IMR-90 (cell line): ENCODE data around the gene SYNRG. TPM values are rescaled to one million over a fixed set of nuclear protein-coding genes. Genes with fewer than 3 reads are reported as not detected.

Experiments
- ATAC-seq: fragments of 200-7000 bp; cut with Tn5 transposase; 2 replicates; pipeline ENCODE4 v1.9.1; 2020; ENCODE audit warnings: low read depth, mild to moderate bottlenecking, moderate library complexity
- BruUV-seq: library from RNA; stranded (reverse); fragments of 400-500 nt; replicated peaks from 2 replicates; lab custom pipeline; 2021; lab: Mats Ljungman, UMichigan
- CTCF ChIA-PET: fragments of 300-600 bp; formaldehyde crosslinking; extraction: SDS; loops from one replicate; lab custom pipeline; 2021; ENCODE audit warnings: antibody characterized with exemption; lab: Yijun Ruan, JAX
- POLR2A ChIA-PET: fragments of 300-600 bp; sonication (Branson Sonifier 250); formaldehyde crosslinking; loops from one replicate; lab custom pipeline; 2022; ENCODE audit warnings: antibody characterized with exemption; ENCODE audit not compliant: unreplicated experiment; lab: Charles Lee
- DNase-seq: peaks from one replicate; pipeline ENCODE4 v3.0.0; 2013
- H2AFZ ChIP-seq: replicated peaks from 2 replicates; pipeline ENCODE3; 2013; ENCODE audit warnings: low read length, mild to moderate bottlenecking; ENCODE audit not compliant: poor library complexity
- H2AK5ac ChIP-seq: 2 replicates; pipeline ENCODE4 v1.6.1; 2013; ENCODE audit warnings: low read depth, low read length, inconsistent platforms
- H2AK9ac ChIP-seq: replicated peaks from 2 replicates; pipeline ENCODE3; 2013; ENCODE audit warnings: mild to moderate bottlenecking, low read depth, low read length, moderate library complexity; ENCODE audit not compliant: poor library complexity
- H2BK120ac ChIP-seq: 2 replicates; pipeline ENCODE4 v1.6.1; 2013; ENCODE audit warnings: low read depth, low read length, inconsistent platforms
- H2BK15ac ChIP-seq: 3 replicates; pipeline ENCODE4 v1.6.1; 2013; ENCODE audit warnings: low read depth, low read length, inconsistent platforms
- H2BK20ac ChIP-seq: 2 replicates; pipeline ENCODE4 v1.6.1; 2013; ENCODE audit warnings: low read depth, mild to moderate bottlenecking, inconsistent platforms, low read length, moderate library complexity
- H2BK5ac ChIP-seq: 2 replicates; pipeline ENCODE4 v1.6.1; 2013; ENCODE audit warnings: mild to moderate bottlenecking, low read depth, low read length, inconsistent platforms; ENCODE audit not compliant: poor library complexity, severe bottlenecking
- H3K14ac ChIP-seq: replicated peaks from 2 replicates; pipeline ENCODE4 v1.6.1; 2013; ENCODE audit warnings: low read depth, low read length, inconsistent platforms
- H3K18ac ChIP-seq: 2 replicates; pipeline ENCODE4 v1.6.1; 2013; ENCODE audit warnings: low read depth, low read length, control low read depth
- H3K23ac ChIP-seq: 2 replicates; pipeline ENCODE4 v1.6.1; 2013; ENCODE audit warnings: low read depth, low read length, inconsistent platforms
- H3K27ac ChIP-seq: 2 replicates; pipeline ENCODE4 v1.5.1; 2013; ENCODE audit warnings: mild to moderate bottlenecking, control low read depth, low read length; ENCODE audit not compliant: insufficient read depth
- H3K27me3 ChIP-seq: 2 replicates; pipeline ENCODE4 v1.6.1; 2013; ENCODE audit warnings: low read length; ENCODE audit not compliant: control insufficient read depth, insufficient read depth
- H3K36me3 ChIP-seq: 2 replicates; pipeline ENCODE4 v1.6.1; 2013; ENCODE audit warnings: low read length, mixed read lengths; ENCODE audit not compliant: control insufficient read depth, insufficient read depth
- H3K4ac ChIP-seq: 2 replicates; pipeline ENCODE4 v1.6.1; 2013; ENCODE audit warnings: low read depth, low read length, inconsistent platforms
- H3K4me1 ChIP-seq: 2 replicates; pipeline ENCODE4 v1.6.1; 2013; ENCODE audit warnings: low read length, mixed read lengths; ENCODE audit not compliant: control insufficient read depth, insufficient read depth
- H3K4me2 ChIP-seq: 2 replicates; pipeline ENCODE4 v1.6.1; 2013; ENCODE audit warnings: low read depth, mild to moderate bottlenecking, control low read depth, low read length, moderate library complexity
- H3K4me3 ChIP-seq: 2 replicates; pipeline ENCODE4 v1.5.1; 2013; ENCODE audit warnings: low read depth, mild to moderate bottlenecking, control low read depth, low read length, moderate library complexity; ENCODE audit not compliant: insufficient read depth
- H3K56ac ChIP-seq: 2 replicates; pipeline ENCODE4 v1.6.1; 2013; ENCODE audit warnings: low read length, inconsistent platforms; ENCODE audit not compliant: insufficient read depth; ENCODE audit errors: extremely low read depth
- H3K79me1 ChIP-seq, 2 experiments: 2 replicates each; pipeline ENCODE4 v1.6.1; 2013; ENCODE audit warnings: low read length in 2 of 2, inconsistent platforms in 1 of 2, low read depth in 1 of 2
- H3K9ac ChIP-seq: 2 replicates; pipeline ENCODE4 v1.6.1; 2013; ENCODE audit warnings: low read depth, low read length, control low read depth
- H3K9me1 ChIP-seq: 2 replicates; pipeline ENCODE4 v1.6.1; 2013; ENCODE audit warnings: low read length, inconsistent platforms; ENCODE audit not compliant: insufficient read depth
- H3K9me3 ChIP-seq: 2 replicates; pipeline ENCODE4 v1.6.1; 2013; ENCODE audit warnings: low read length; ENCODE audit not compliant: control insufficient read depth, insufficient read depth
- H4K20me1 ChIP-seq: 2 replicates; pipeline ENCODE4 v1.6.1; 2013; ENCODE audit warnings: low read length, inconsistent platforms; ENCODE audit not compliant: insufficient read depth
- H4K5ac ChIP-seq: 2 replicates; pipeline ENCODE4 v1.6.1; 2013; ENCODE audit warnings: mild to moderate bottlenecking, low read depth, low read length, control low read depth
- H4K8ac ChIP-seq, 2 experiments: 2 replicates each; pipeline ENCODE4 v1.6.1; 2013; ENCODE audit warnings: low read depth in 2 of 2, low read length in 2 of 2, control low read depth in 1 of 2, inconsistent platforms in 1 of 2
- H4K91ac ChIP-seq: 2 replicates; pipeline ENCODE4 v1.6.1; 2013; ENCODE audit warnings: low read depth, low read length, inconsistent platforms; ENCODE audit not compliant: insufficient read depth
- CEBPB ChIP-seq: IDR thresholded peaks from 2 replicates; pipeline ENCODE4 v1.6.1; 2012; ENCODE audit warnings: low read depth, low read length, improper control_type of control experiment
- RAD21 ChIP-seq: IDR thresholded peaks from 2 replicates; pipeline ENCODE4 v1.6.1; 2012; ENCODE audit warnings: low read length, improper control_type of control experiment
- WGBS, 2 experiments: methylation state at CpG; one replicate each; pipeline versions ENCODE4 v1.1.5 to v1.1.7; 2013; ENCODE audit warnings: missing lambda C conversion rate in 2 of 2; ENCODE audit not compliant: insufficient read length in 1 of 2; ENCODE audit errors: extremely low coverage in 2 of 2; 5-methylcytosine and 5-hydroxymethylcytosine counted together
- dilution Hi-C: fragments of 300-500 bp; cut with HindIII; formaldehyde crosslinking; loops from one replicate; pipeline ENCODE4 v1.14.3; 2018; ENCODE audit warnings: low sequenced_read_pairs; ENCODE audit not compliant: unreplicated experiment
- in situ Hi-C: fragments of 300-500 bp; cut with MboI; formaldehyde crosslinking; loops from 3 replicates; pipeline ENCODE4 v1.14.3; 2019; ENCODE audit warnings: low sequenced_read_pairs, inconsistent platforms, mixed read lengths
- intact Hi-C: fragments of 100-400 bp; cut with micrococcal nuclease; formaldehyde crosslinking; loops from 2 replicates; pipeline ENCODE4 v1.10.0; 2022
- polyA plus RNA-seq, 3 experiments: library from polyadenylated mRNA; depleted of rRNA; stranded (reverse); fragments of >200 nt; gene quantifications; 2 replicates each; pipeline ENCODE4 v1.2.3, GENCODE V29; 2012; ENCODE audit warnings: low replicate concordance in 1 of 3
- total RNA-seq: library from RNA; depleted of rRNA; stranded (reverse); fragments of >200 nt; gene quantifications from 2 replicates; pipeline ENCODE4 v1.2.3, GENCODE V29; 2012

The SYNRG gene
- total and polyA plus RNA-seq, 2 of the 4 experiments (the other 2 are of a cell fraction) = 11.7 to 15.2 TPM

GRCh38 chr17:37605813-37606505, 3.3 kb downstream of the SYNRG start:
- Histone ChIP-seq H3K36me3 (peaks cover 8% of the 10 kb centered on the region), H3K4me3 (no peak overlapping the region), H3K9me1 (peaks cover 4% of the 10 kb centered on the region), H4K5ac (no peak overlapping the region), H3K9ac (no peak overlapping the region; the same call in 1 of the 2 replicates), H3K4ac (no peak overlapping the region), H3K14ac (no peak overlapping the region), H2BK120ac (no peak overlapping the region), H3K27me3 (no peaks in the 10 kb centered on the region), H2BK20ac (no peak overlapping the region), H2AK5ac (0 out of 2 replicates have a peak overlapping the region, but pooled peaks have one; percentile 60), H3K56ac (no peak overlapping the region), H2AK9ac (no peak overlapping the region), H2BK15ac (no peak overlapping the region), H2BK5ac (no peak overlapping the region), H3K9me3 (peaks cover 5% of the 10 kb centered on the region; the same call in 1 of the 2 replicates), H4K20me1 (peaks cover 16% of the 10 kb centered on the region; the same call in 1 of the 2 replicates), H3K18ac (no peak overlapping the region), H3K79me1 (peaks cover 23 to 55% of the 10 kb centered on the region in 2 experiments), H4K8ac (peak overlapping the region in 1 of 2 experiments; percentile 31; a peak in 1 of 4 replicates), H2AFZ (no peak overlapping the region), H3K4me1 (peaks cover 6% of the 10 kb centered on the region), H3K23ac (peak overlapping the region; percentile 49), H4K91ac (no peak overlapping the region), H3K4me2 (peak overlapping the region; percentile 31), H3K27ac (peak overlapping the region; percentile 41; the same call in 1 of the 2 replicates)
- dilution Hi-C loops (no loop called here), in situ Hi-C loops (no loop called here), intact Hi-C loops (loop anchor here (10.0 kb wide), 1 partner anchor 231 kb away; the partner anchor contains the start of gene C17orf78)
- no TSS peak for BruUV-seq
- CTCF ChIA-PET = no interaction called here
- POLR2A ChIA-PET = no interaction called here
- ATAC-seq = no peak
- DNase-seq = no peak
- TF ChIP-seq CEBPB = peak; percentile 95
- TF ChIP-seq RAD21 = no peak
- 93% methylated on average over 3 of the region's 7 CpGs; no CpG with 5 or more reads in 1 of the 2 experiments for WGBS, 2 experiments
